DOHH2 (cell line): Measurements from ENCODE around the gene CDKAL1.

Source experiments
- H3F3A ChIP-seq: fragments of 200-600 bp; sonication (generic), shearing (Covaris generic); 2 replicates; pipeline ENCODE4 v1.6.0; 2016; ENCODE audit warnings: antibody characterized with exemption, mild to moderate bottlenecking; ENCODE audit not compliant: control insufficient read depth, insufficient read depth
- H3K27ac ChIP-seq: fragments of 200-600 bp; sonication (generic); 2 replicates; pipeline ENCODE4 v1.5.1; 2014; ENCODE audit warnings: low read depth, mild to moderate bottlenecking, low read length, moderate library complexity
- H3K27me3 ChIP-seq: fragments of 200-600 bp; sonication (generic); 2 replicates; pipeline ENCODE4 v1.6.1; 2014; ENCODE audit warnings: mild to moderate bottlenecking, low read length, mixed read lengths; ENCODE audit not compliant: control insufficient read depth
- H3K36me3 ChIP-seq: fragments of 200-600 bp; sonication (generic); 2 replicates; pipeline ENCODE4 v1.6.1; 2014; ENCODE audit warnings: mild to moderate bottlenecking, low read length, moderate library complexity, mixed read lengths; ENCODE audit not compliant: control insufficient read depth
- H3K4me1 ChIP-seq: fragments of 200-600 bp; sonication (generic); 2 replicates; pipeline ENCODE4 v1.6.1; 2014; ENCODE audit warnings: mild to moderate bottlenecking, low read length, mixed read lengths; ENCODE audit not compliant: control insufficient read depth
- H3K4me2 ChIP-seq: fragments of 200-600 bp; sonication (generic); 2 replicates; pipeline ENCODE4 v1.6.0; 2014; ENCODE audit warnings: mild to moderate bottlenecking, low read length, moderate library complexity
- H3K4me3 ChIP-seq: fragments of 200-600 bp; sonication (generic); 2 replicates; pipeline ENCODE4 v1.5.1; 2014; ENCODE audit warnings: mild to moderate bottlenecking, low read length, mixed read lengths
- H3K79me2 ChIP-seq: fragments of 200-600 bp; sonication (generic); 2 replicates; pipeline ENCODE4 v1.6.1; 2014; ENCODE audit warnings: mild to moderate bottlenecking, low read length, mixed read lengths; ENCODE audit not compliant: control insufficient read depth
- H3K9me2 ChIP-seq: fragments of 200-600 bp; sonication (generic); replicated peaks from 2 replicates; pipeline ENCODE4 v1.6.1; 2014; ENCODE audit warnings: mild to moderate bottlenecking, low read length, mixed read lengths; ENCODE audit not compliant: control insufficient read depth
- H3K9me3 ChIP-seq: fragments of 200-600 bp; sonication (generic); 2 replicates; pipeline ENCODE4 v1.6.1; 2014; ENCODE audit warnings: antibody characterized with exemption, low read length, mixed read lengths; ENCODE audit not compliant: control insufficient read depth, insufficient read depth
- H4K20me1 ChIP-seq: fragments of 200-600 bp; sonication (generic); 2 replicates; pipeline ENCODE4 v1.6.0; 2014; ENCODE audit warnings: low read depth, mild to moderate bottlenecking, antibody characterized with exemption, low read length, moderate library complexity; ENCODE audit not compliant: control insufficient read depth, insufficient read depth
- CTCF ChIP-seq: fragments of 200-600 bp; sonication (generic); IDR thresholded peaks from one replicate; pipeline ENCODE4 v1.5.1; 2014; ENCODE audit warnings: antibody characterized with exemption, mild to moderate bottlenecking, low read depth, low read length; ENCODE audit not compliant: poor library complexity, severe bottlenecking
- EZH2phosphoT487 ChIP-seq: fragments of 200-600 bp; sonication (generic); IDR thresholded peaks from 2 replicates; pipeline ENCODE4 v1.6.1; 2017; ENCODE audit warnings: borderline replicate concordance, mild to moderate bottlenecking, antibody characterized with exemption, low read length, moderate library complexity, mixed read lengths

Gene CDKAL1

GRCh38 chr6:20911712-20912111 lies 377.5 kb downstream of the CDKAL1 start:
- TF ChIP-seq CTCF = no peak
- TF ChIP-seq EZH2phosphoT487 = no peak
- H3K4me3 ChIP-seq = no peak overlapping the region
- no peaks in the 10 kb centered on the region for H3K4me1 ChIP-seq
- no peaks in the 10 kb centered on the region for H3K9me2 ChIP-seq
- H4K20me1 ChIP-seq = no peaks in the 10 kb centered on the region
- no peak overlapping the region for H3K4me2 ChIP-seq
- H3K36me3 ChIP-seq = no peaks in the 10 kb centered on the region
- H3K27me3 ChIP-seq = no peaks in the 10 kb centered on the region
- no peak overlapping the region for H3K27ac ChIP-seq
- H3F3A ChIP-seq = no peaks in the 10 kb centered on the region
- H3K9me3 ChIP-seq = no peaks in the 10 kb centered on the region
- no peaks in the 10 kb centered on the region for H3K79me2 ChIP-seq

GRCh38 chr6:20915156-20915555 lies 380.9 kb downstream of the CDKAL1 start:
- Histone ChIP-seq H3K4me3 (no peak overlapping the region), H3F3A (no peaks in the 10 kb centered on the region), H3K9me2 (no peaks in the 10 kb centered on the region), H4K20me1 (no peaks in the 10 kb centered on the region), H3K27ac (no peak overlapping the region), H3K79me2 (no peaks in the 10 kb centered on the region), H3K36me3 (no peaks in the 10 kb centered on the region), H3K9me3 (no peaks in the 10 kb centered on the region), H3K4me2 (no peak overlapping the region), H3K4me1 (no peaks in the 10 kb centered on the region), H3K27me3 (no peaks in the 10 kb centered on the region)
- TF ChIP-seq CTCF = no peak
- no peak for TF ChIP-seq EZH2phosphoT487

GRCh38 chr6:20915626-20916025 lies 381.4 kb downstream of the CDKAL1 start:
- Histone ChIP-seq H4K20me1 (no peaks in the 10 kb centered on the region), H3K27ac (no peak overlapping the region), H3K4me2 (no peak overlapping the region), H3K4me1 (no peaks in the 10 kb centered on the region), H3K36me3 (no peaks in the 10 kb centered on the region), H3K9me2 (no peaks in the 10 kb centered on the region), H3K79me2 (no peaks in the 10 kb centered on the region), H3K27me3 (no peaks in the 10 kb centered on the region), H3K4me3 (no peak overlapping the region), H3F3A (no peaks in the 10 kb centered on the region), H3K9me3 (no peaks in the 10 kb centered on the region)
- TF ChIP-seq EZH2phosphoT487 (no peak), CTCF (no peak)

GRCh38 chr6:20916086-20916485 lies 381.8 kb downstream of the CDKAL1 start:
- Histone ChIP-seq H3K27ac (no peak overlapping the region), H3F3A (no peaks in the 10 kb centered on the region), H3K27me3 (no peaks in the 10 kb centered on the region), H3K9me3 (no peaks in the 10 kb centered on the region), H4K20me1 (no peaks in the 10 kb centered on the region), H3K36me3 (no peaks in the 10 kb centered on the region), H3K4me2 (no peak overlapping the region), H3K4me3 (no peak overlapping the region), H3K4me1 (no peaks in the 10 kb centered on the region), H3K9me2 (no peaks in the 10 kb centered on the region), H3K79me2 (no peaks in the 10 kb centered on the region)
- no peak for TF ChIP-seq EZH2phosphoT487
- no peak for TF ChIP-seq CTCF
